ENCODE measurements around the gene CAPZB.
"Not testable (repeated sequence)": the region's sequence is repeated elsewhere in the genome, so short reads cannot be mapped to it uniquely, and the experiment has no call there.

The CAPZB gene

DNA sequence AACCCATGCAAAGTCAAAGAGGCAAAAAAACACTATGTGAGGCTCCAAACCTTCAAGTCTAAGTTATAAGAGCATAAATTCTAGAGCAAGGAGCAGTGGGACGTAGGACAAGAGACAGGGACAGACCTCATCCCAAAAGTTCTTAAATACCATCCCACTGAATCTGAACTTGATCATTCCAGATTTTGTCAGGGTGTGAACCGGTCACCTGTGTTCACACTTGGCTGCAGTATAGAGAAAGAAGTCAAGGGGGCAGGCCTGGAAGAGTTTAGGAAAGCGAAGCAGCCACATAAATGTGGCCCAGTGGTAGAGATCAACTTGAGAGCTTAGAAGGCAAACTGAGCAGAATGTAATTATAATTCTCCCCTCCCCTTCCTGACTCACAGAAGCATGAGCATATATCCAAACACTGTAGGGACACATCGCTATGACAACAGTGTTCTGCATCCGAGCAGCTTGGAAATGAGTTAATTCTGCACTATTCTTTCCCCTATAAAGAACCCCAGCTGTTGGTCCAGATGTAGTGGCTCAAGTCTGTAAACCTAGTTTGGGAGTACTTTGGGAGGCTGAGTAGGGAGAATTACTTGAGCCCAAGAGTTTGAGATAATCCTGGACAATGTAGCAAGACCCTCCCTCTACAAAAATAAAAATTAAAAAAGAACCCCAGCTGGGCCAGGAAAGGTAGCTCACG is 176.1 kb downstream of the CAPZB start:
- DNase-seq (ENCODE audit: low spot score), result no peak

DNA sequence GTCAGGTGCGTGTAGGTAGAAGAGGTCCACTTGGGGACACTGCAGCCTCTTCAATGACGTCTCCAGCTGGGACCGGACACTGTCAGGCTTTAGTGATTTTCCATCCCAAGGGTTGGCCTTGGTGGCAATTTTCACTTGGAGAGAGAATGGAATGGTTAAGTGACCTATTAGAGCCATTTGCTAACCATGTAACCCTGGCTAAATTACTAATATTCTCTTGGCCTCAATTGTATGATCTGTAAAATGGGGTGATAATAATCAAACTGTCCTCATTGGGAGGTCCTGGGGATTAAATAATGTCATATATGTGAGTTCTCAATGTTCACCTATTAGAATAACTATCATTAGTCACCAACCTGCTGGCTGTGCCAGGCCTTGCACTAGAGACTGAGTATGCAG is 176.8 kb downstream of the CAPZB start:
- no peak for DNase-seq (ENCODE audit: low spot score)

DNA sequence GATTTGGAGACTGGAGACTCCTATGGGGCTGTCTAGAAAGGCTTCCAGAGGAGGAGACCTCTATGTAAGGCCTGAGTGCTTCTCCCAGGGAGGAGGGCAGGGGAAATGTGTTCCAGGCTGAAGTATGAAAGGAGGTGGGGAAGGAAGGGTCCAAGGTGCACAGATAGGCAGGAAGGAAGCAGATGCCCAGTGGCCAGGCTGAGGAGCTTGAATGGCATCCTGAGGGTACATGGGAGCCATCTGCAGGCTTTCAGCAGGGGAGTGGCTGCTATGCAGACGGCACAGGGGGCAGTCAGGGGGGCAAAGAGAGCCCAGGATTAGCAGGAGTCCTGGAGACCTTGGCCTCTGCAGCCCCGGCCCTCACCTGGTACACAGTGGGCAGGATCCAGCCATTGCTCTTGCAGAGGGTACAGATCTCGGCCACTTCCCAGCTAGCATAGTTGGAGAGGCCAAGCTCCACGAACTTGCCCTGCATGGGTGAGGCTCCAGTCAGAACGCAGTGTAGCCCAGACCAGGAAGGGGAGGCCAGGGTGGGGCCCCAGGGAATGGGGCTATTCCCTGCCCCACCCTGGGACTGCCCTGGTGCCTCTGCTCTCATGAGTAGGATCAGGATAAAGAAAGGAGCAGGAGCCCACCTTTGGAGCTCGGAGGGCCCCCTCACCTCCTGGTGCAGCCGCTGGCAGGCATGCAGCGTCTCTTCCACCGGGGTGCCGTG is 177.4 kb downstream of the CAPZB start:
- no peak for DNase-seq (ENCODE audit: low spot score)

DNA sequence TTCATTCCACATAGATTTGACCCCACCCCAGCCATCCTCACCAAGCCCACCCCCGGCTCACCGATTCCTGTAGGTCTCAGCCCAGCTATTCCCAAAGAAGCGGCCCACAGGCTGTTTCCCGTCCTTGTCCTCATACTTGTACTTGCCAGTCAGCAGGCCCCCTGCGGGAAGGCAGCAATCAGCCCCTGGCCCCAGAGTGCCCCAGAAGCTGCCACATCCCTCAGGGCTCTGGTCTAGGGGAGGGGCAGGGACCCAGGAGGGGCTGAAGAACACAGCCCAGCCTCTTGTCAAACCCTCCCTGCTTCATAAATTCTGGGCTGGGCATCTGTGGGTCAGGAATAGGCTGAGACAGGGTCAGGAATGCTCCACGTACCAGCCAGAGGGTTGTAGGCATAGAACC is 178.4 kb downstream of the CAPZB start:
- no peak for DNase-seq (ENCODE audit: low spot score)

DNA sequence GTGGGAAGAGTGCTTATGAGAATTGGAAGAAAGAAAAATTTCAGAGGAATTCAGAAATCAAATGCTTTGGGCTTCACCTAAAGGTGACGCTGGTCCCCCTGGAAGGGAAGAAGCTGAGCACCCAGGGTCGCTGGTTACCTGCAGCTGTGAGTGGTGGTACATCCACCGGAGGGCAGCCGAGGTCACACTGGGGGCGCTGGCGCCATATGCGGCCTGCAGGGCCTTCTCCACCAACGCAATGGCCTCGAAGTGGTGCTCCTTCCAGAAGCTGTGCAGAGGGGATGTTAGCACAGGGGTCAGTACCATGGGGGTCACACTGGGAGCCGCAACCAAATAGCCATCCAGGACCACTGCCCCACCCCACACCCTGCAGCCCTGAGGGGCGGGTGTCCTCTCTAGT is 179.5 kb downstream of the CAPZB start:
- DNase-seq (ENCODE audit: low spot score), result no peak

DNA sequence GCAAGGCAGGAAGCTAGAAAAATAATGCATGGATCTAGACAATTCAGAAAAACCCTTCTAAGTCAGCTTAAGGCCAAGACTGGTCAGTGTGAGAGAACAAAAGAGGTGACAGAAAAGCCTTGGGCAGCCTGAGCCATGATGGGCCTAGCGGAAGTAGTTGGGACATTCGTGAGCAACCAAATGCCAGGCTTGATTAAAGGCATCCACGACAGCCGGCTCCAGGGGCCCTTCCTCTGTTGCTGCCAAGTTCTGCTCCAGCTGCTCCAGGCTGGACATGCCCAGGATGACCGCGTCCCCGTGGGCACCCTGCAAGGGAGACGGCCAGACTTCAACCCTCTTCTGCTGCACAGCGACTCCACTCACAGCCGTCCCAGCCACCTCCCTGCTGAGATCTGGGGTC is 181.3 kb downstream of the CAPZB start:
- not testable (repeated sequence) for DNase-seq (ENCODE audit: low spot score)

DNA sequence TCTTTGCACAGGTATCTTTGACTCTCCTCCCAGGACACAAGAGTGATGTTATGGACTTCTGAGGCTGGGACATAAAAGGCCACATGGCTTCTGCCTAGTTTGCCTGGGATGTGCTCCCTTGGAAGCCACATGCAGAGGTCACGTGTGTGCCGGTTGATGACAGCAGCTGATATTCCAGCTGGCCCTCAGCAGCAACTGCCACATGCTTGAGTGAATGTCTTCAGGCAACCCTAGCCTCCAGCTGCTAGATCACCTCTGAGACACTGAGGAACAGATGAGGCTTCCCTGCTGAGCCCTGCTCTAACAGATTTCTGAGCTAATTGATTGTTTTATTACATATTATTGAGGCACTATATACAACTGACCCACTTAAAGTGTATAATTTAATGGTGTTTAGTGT is 185.1 kb downstream of the CAPZB start:
- DNase-seq (ENCODE audit: low spot score), result no peak

DNA sequence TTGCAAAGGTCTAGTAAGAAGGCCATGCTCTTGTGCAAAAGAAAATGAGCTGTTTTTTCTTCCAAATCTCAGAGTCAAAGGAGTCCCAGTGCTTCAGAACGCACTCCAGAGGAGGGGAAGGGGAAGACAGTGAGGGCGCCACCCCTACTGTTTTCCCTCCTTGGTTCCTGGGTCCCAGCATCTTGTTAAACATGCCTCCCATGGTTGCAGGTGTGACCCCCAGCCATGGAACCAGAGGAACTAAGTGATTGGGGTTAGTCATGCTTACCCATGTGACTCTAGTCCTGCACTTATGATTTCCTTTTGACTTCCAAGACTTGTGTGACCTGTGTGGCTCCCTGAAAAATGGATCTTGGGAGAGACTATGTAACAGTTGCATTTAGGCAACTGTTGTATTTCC is 190.7 kb downstream of the CAPZB start:
- DNase-seq (ENCODE audit: low spot score), result no peak

DNA sequence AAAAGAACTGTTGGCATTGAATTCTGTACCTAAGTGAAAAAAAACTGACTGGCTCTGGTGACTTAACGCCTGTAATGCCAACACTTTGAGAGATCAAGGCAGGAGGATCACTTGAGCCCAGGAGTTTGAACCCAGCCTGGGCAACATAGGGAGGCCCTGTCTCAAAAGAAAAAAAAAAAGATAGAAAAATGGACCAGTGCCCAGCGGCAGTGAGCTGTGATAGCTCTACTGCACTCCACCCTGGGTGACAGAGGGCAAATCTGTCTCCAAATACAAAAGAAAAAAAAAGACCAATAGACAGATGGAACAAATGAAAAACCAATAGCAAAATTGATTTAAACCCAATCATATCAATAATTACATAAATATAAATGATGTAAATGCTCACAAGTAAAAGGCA is 196.1 kb downstream of the CAPZB start:
- DNase-seq (ENCODE audit: low spot score), result no peak
